Ovary (tissue), 9 donors: ENCODE results near the gene GUCY1A2. TPM values are rescaled to one million over a fixed set of nuclear protein-coding genes. Genes with fewer than 3 reads are reported as not detected.
"Not testable (repeated sequence)": the region's sequence is repeated elsewhere in the genome, so short reads cannot be mapped to it uniquely, and the experiment has no call there.

Experiments used
- DNase-seq, 5 donors: peaks; one replicate each; pipeline ENCODE4 v3.0.0-alpha.2; 2019 to 2020
- H3K27ac ChIP-seq, 2 donors: fragments of 200-600 bp; one replicate each; pipeline versions ENCODE4 v1.5.1 to v1.8.0; 2019 to 2022
- H3K27me3 ChIP-seq: fragments of 200-600 bp; one replicate; pipeline ENCODE4 v1.8.0; 2022
- H3K36me3 ChIP-seq: fragments of 200-600 bp; sonication (generic); one replicate; pipeline ENCODE4 v1.5.1; 2019
- H3K4me1 ChIP-seq: one replicate; pipeline ENCODE4 v1.8.1; 2013; ENCODE audit warnings: mild to moderate bottlenecking, moderate library complexity; ENCODE audit not compliant: insufficient read depth
- H3K4me3 ChIP-seq: fragments of 200-600 bp; sonication (generic); one replicate; pipeline ENCODE4 v1.5.1; 2017
- H3K9me3 ChIP-seq, 2 donors: fragments of 200-600 bp in 1 of 2; sonication (generic) in 1 of 2; one replicate each; pipeline versions ENCODE4 v1.5.1 to v1.8.1; 2013 to 2019; ENCODE audit warnings: mild to moderate bottlenecking in 1 of 2, moderate library complexity in 1 of 2
- CTCF ChIP-seq, 3 donors: fragments of 450-650 bp in 2 of 3; fragments of 200-600 bp in 1 of 3; IDR thresholded peaks; one replicate each; pipeline versions ENCODE4 v1.5.1 to v1.8.0; 2016 to 2022; ENCODE audit warnings: antibody characterized with exemption in 3 of 3, mild to moderate bottlenecking in 1 of 3
- EP300 ChIP-seq: sonication (generic); formaldehyde crosslinking; IDR thresholded peaks from one replicate; pipeline ENCODE4 v1.6.1; 2017; ENCODE audit warnings: antibody characterized with exemption
- POLR2A ChIP-seq: fragments of 450-650 bp; IDR thresholded peaks from one replicate; pipeline ENCODE4 v1.6.1; 2017; ENCODE audit warnings: antibody characterized with exemption, mild to moderate bottlenecking, moderate library complexity
- WGBS, 3 donors: extraction: QIAGEN DNeasy Blood & Tissue Kit in 1 of 3; methylation state at CpG; one replicate each; pipeline versions ENCODE4 v1.1.5 to v1.1.7; 2013 to 2017; 5-methylcytosine and 5-hydroxymethylcytosine counted together
- intact Hi-C, 4 donors: fragments of 100-400 bp; cut with DNase I; formaldehyde crosslinking; loops; one replicate each; pipeline versions ENCODE4 v1.11.0 to v1.15.1; 2022 to 2023
- polyA plus RNA-seq, 2 donors: library from polyadenylated mRNA; stranded (reverse); fragments of 200-250 nt in 1 of 2; fragments of 350-450 nt in 1 of 2; fragmentation: Illumina TruSeq in 1 of 2; extraction: RNeasy Lipid Tissue Mini Kit (QIAGEN cat#74804) in 1 of 2; gene quantifications; one replicate each; pipeline ENCODE4 v1.2.3, GENCODE V29; 2013 to 2014
- total RNA-seq, 7 donors: library from RNA; depleted of rRNA in 2 of 7; stranded (reverse); fragments of >200 nt in 2 of 7; fragmentation: NEBNext Ultra II Directional in 3 of 7; extraction: Animal tissue kit (Norgen Biotek cat#: 25700) in 3 of 7; gene quantifications; one replicate each; pipeline versions ENCODE4 v1.1.0 to v1.2.4, GENCODE V29; 2016 to 2023
- donor health status: DM: no; HTN: no; CAD: no; lungs with moderate emphysema.
- donor health status: DM: no; HTN: no; CAD: no.
- donor health status: Bipolar disorder and iron deficiency.
- donor health status: DM: yes; HTN: yes; CAD: no.
- donor health status: DM: no; HTN: no; CAD: no.
- donor health status: DM: yes; HTN: yes; CAD: no.

The GUCY1A2 gene
- total and polyA plus RNA-seq, 9 donors, result 1.5 to 20.3 (median 6.1) TPM

- H3K4me1 ChIP-seq, result peaks cover 2% of the 10 kb centered on the region
- no peaks in the 10 kb centered on the region for H3K27me3 ChIP-seq
- no peak overlapping the region for H3K4me3 ChIP-seq
- TF ChIP-seq POLR2A (no peak), EP300 (no peak), CTCF (IDR thresholded peaks at IDR 0.05) (no peak)
- intact Hi-C loops, result no loop called here
- no peaks in the 10 kb centered on the region for H3K36me3 ChIP-seq
- no peak overlapping the region for H3K27ac ChIP-seq
- WGBS, 3 donors, result 88 to 98% (median 97%) methylated on average over 3 of the region's 3 CpGs
- no peaks in the 10 kb centered on the region for H3K9me3 ChIP-seq
- DNase-seq, result no peak
These were observed 228.9 kb downstream of the GUCY1A2 start for GRCh38 chr11:106789406-106789805.

- TF ChIP-seq POLR2A, result no peak
- TF ChIP-seq CTCF (IDR thresholded peaks at IDR 0.05), result no peak
- no peak for TF ChIP-seq EP300
- intact Hi-C loops, result no loop called here
- H3K4me1 ChIP-seq, result peaks cover 2% of the 10 kb centered on the region
- DNase-seq, result no peak
- no peaks in the 10 kb centered on the region for H3K27me3 ChIP-seq
- WGBS, 3 donors, result 91 to 100% (median 98%) methylated on average over 1 of the region's 1 CpG
- no peak overlapping the region for H3K4me3 ChIP-seq
- H3K9me3 ChIP-seq, result no peaks in the 10 kb centered on the region
- no peak overlapping the region for H3K27ac ChIP-seq
- no peaks in the 10 kb centered on the region for H3K36me3 ChIP-seq
These were observed 230.8 kb downstream of the GUCY1A2 start for GRCh38 chr11:106787454-106787853.

DNA sequence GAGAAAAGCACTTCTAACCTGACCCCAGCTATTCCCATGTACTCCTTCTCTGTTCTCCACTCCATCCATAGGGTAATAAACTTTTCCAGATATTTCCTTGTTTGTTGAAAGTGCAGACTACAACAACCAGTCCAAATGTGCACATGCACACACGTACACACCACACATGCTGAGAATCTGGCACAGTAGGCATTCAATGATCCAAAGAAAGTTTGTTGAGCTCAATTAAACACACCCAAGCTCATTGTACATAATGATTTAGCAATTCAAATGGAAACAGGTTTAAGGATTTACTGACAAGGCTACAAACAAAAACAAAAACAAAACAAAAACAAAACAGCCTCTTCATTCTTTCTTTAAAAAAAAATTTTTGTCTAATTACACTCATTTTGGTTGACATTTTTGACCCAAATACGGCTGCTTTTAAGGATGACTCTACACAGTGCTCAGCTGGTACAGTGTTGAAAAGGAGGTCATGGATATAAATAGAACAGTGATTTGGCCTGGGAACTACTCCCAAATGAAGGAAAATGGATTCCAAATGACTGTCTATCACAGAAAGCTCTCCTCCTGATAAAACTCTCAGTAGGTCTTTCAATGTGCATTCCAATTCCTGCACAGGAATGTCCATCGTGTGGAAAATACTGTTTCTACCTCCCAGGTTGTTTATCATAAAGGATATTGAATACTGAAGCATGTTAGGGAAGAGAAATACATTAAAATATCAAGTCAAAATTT, 232.2 kb downstream of the GUCY1A2 start:
- intact Hi-C loops, result no loop called here
- Histone ChIP-seq H3K27me3 (no peaks in the 10 kb centered on the region), H3K36me3 (no peaks in the 10 kb centered on the region), H3K4me1 (peaks cover 2% of the 10 kb centered on the region), H3K27ac (no peak overlapping the region), H3K4me3 (no peak overlapping the region), H3K9me3 (no peaks in the 10 kb centered on the region)
- TF ChIP-seq CTCF (IDR thresholded peaks at IDR 0.05) (no peak), EP300 (no peak), POLR2A (no peak)
- DNase-seq, result no peak
- WGBS, 3 donors, result 15 to 20% (median 20%) methylated on average over 3 of the region's 3 CpGs

GRCh38 chr11:106777302-106777701, 241.0 kb downstream of the GUCY1A2 start:
- H3K9me3 ChIP-seq, H3K27me3 ChIP-seq, H3K36me3 ChIP-seq, H3K4me1 ChIP-seq, DNase-seq, H3K4me3 ChIP-seq, intact Hi-C loops, H3K27ac ChIP-seq: not testable (repeated sequence)
- 97 to 98% (median 97%) methylated on average over 8 of the region's 8 CpGs for WGBS, 3 donors

- no peak for DNase-seq
- H3K9me3 ChIP-seq, result no peaks in the 10 kb centered on the region
- TF ChIP-seq CTCF (IDR thresholded peaks at IDR 0.05) (no peak), POLR2A (no peak)
- intact Hi-C loops, result no loop called here
- no peak overlapping the region for H3K27ac ChIP-seq
- H3K27me3 ChIP-seq, result no peaks in the 10 kb centered on the region
- H3K36me3 ChIP-seq, result no peaks in the 10 kb centered on the region
- H3K4me3 ChIP-seq, result no peak overlapping the region
- H3K4me1 ChIP-seq, result no peaks in the 10 kb centered on the region
These were observed 247.7 kb downstream of the GUCY1A2 start for GRCh38 chr11:106770489-106771085.
